NCI-H345 (cell line): ENCODE results near the gene ATXN3.
A peak's percentile ranks its signal among the peaks of the same experiment; 100 is the strongest.
"Not testable (repeated sequence)": the region's sequence is repeated elsewhere in the genome, so short reads cannot be mapped to it uniquely, and the experiment has no call there.

Experiments
- DNase-seq: peaks from one replicate; lab custom pipeline; 2025; lab: John Stamatoyannopoulos, UW

ATXN3 gene

GRCh38 chr14:92058006-92058917 lies 48.1 kb downstream of the ATXN3 start:
- no peak for DNase-seq

GRCh38 chr14:92049781-92050180 lies 56.6 kb downstream of the ATXN3 start:
- no peak for DNase-seq

- DNase-seq = not testable (repeated sequence)
Measured at GRCh38 chr14:92049221-92049620, 57.2 kb downstream of the ATXN3 start.

GRCh38 chr14:92045904-92046303 lies 60.5 kb downstream of the ATXN3 start:
- DNase-seq = not testable (repeated sequence)

GRCh38 chr14:92041766-92042165 lies 64.6 kb downstream of the ATXN3 start:
- not testable (repeated sequence) for DNase-seq

GRCh38 chr14:92041203-92041602 lies 65.2 kb downstream of the ATXN3 start:
- DNase-seq = no peak

GRCh38 chr14:92040431-92041051 lies 65.8 kb downstream of the ATXN3 start:
- DNase-seq = peak; percentile 55

- peak; percentile 94 for DNase-seq
Measured at GRCh38 chr14:92039719-92040430, 66.5 kb downstream of the ATXN3 start, which contains the start of gene TRIP11. TRIP11 (minus strand) TSS chr14:92040059; CDS start chr14:92039685, 374 bp downstream.

- DNase-seq = peak; percentile 34
Measured at GRCh38 chr14:92039063-92039718, 67.2 kb downstream of the ATXN3 start.

- no peak for DNase-seq
Measured at GRCh38 chr14:92037989-92038388, 68.4 kb downstream of the ATXN3 start.

GRCh38 chr14:92035890-92036289 lies 70.5 kb downstream of the ATXN3 start:
- DNase-seq = no peak

GRCh38 chr14:92033906-92034687 lies 72.3 kb downstream of the ATXN3 start:
- DNase-seq = no peak

- no peak for DNase-seq
Measured at GRCh38 chr14:92033433-92033832, 72.9 kb downstream of the ATXN3 start.

- DNase-seq = no peak
Measured at GRCh38 chr14:92026548-92027190, 79.7 kb downstream of the ATXN3 start.

GRCh38 chr14:92022036-92022435 lies 84.3 kb downstream of the ATXN3 start:
- no peak for DNase-seq

- DNase-seq = no peak
Measured at GRCh38 chr14:92021523-92021922, 84.9 kb downstream of the ATXN3 start.

- DNase-seq = no peak
Measured at GRCh38 chr14:92014040-92014439, 92.3 kb downstream of the ATXN3 start.

GRCh38 chr14:92012121-92012748 lies 94.1 kb downstream of the ATXN3 start:
- no peak for DNase-seq

- DNase-seq = no peak
Measured at GRCh38 chr14:92010644-92011043, 95.7 kb downstream of the ATXN3 start.

- no peak for DNase-seq
Measured at GRCh38 chr14:92009604-92010003, 96.8 kb downstream of the ATXN3 start.
